ENCODE measurements around the gene BAK1. TPM values are rescaled to one million over a fixed set of nuclear protein-coding genes. Genes with fewer than 3 reads are reported as not detected.

Gene BAK1
- total RNA-seq, 1 donor from 2014 or later, result 19.2 TPM

DNA sequence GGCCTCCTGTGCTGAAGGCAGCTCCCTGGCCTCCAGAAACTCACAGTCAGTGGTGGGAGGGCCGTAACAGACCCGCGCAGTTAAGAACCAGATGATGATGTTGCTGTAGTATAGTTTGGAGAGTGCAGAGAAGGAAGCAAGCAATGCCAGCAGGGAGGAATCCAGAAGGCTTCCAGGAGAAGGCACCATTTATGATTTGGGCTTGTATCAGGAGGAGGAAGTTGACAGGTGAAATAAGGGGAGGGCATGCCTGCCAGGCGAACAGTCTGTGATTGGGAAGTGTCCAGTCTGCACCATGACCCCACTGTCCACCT, 13.3 kb upstream of the BAK1 start:
- no peaks in the 10 kb centered on the region for H3K36me3 ChIP-seq
- H3K27ac ChIP-seq, result no peak overlapping the region
- no peak for TF ChIP-seq CTCF (IDR thresholded peaks at IDR 0.05)
- TF ChIP-seq POLR2AphosphoS5 (IDR thresholded peaks at IDR 0.05; ENCODE audit: insufficient read depth in 1 of 2, low read depth in 1 of 2), result no peak
- TF ChIP-seq POLR2A (IDR thresholded peaks at IDR 0.05), result no peak
- H3K9me3 ChIP-seq, result no peaks in the 10 kb centered on the region
- peak overlapping the region in 1 of 2 donors; percentile 18 for H3K4me3 ChIP-seq
- no peak for DNase-seq (ENCODE audit: extremely low spot score in 2 of 2)
- no peaks in the 10 kb centered on the region for H3K27me3 ChIP-seq
- intact Hi-C loops (cut with DNase I), result loop anchor here (5.0 kb wide), 1 partner anchor 109 kb away; no protein-coding TSS in a partner anchor
- H3K4me1 ChIP-seq, result peaks cover 34% of the 10 kb centered on the region

DNA sequence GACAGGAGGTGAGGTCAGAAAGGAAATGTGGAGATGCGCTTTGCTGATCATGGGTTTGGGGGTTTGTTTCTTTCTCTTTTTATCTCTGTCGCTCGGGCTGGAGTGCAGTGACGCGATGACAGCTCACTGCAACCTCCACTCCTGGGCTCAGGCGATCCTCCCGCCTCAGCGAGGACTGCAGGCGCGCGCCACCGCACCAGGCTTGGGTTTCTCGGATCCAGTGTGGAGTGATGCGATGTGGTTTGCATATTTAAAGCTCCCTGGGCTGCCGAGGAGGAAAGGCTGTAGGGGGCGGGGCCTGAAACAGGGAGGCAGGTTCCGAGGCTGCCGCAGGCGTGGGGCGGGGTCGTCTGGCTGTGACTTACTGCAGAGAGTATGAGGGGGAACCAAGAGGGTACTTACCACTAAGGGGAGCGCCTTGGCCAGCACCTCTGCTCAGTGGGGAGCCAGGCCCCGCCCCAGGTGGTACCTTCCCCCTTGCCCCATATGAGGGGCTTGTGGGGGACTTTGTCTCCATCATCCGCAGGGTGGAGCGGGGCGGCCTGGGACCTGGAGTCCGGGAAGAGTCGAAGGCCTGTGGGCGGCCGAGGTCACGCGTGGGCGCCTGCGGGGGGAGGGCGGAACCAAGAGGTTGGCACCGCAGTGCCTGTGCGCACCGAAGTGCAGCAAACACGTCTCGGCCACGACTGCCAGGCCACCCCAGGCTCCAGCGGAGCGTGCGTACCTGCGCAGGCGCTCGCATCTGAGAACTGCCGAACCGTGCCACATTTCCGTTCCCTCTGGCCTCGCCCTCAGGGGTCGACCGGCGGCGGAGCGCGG, 12.7 kb upstream of the BAK1 start:
- DNase-seq (ENCODE audit: extremely low spot score in 2 of 2), result no peak
- intact Hi-C loops (cut with DNase I), result loop anchor here (5.0 kb wide), 1 partner anchor 109 kb away; no protein-coding TSS in a partner anchor
- H3K4me1 ChIP-seq, result peaks cover 34% of the 10 kb centered on the region
- peak overlapping the region in 1 of 2 donors; percentile 18 for H3K4me3 ChIP-seq
- no peaks in the 10 kb centered on the region for H3K9me3 ChIP-seq
- no peak overlapping the region for H3K27ac ChIP-seq
- TF ChIP-seq POLR2AphosphoS5 (IDR thresholded peaks at IDR 0.05; ENCODE audit: insufficient read depth in 1 of 2, low read depth in 1 of 2) (no peak), POLR2A (IDR thresholded peaks at IDR 0.05) (no peak), CTCF (IDR thresholded peaks at IDR 0.05) (no peak)
- H3K36me3 ChIP-seq, result no peaks in the 10 kb centered on the region
- no peaks in the 10 kb centered on the region for H3K27me3 ChIP-seq

DNA sequence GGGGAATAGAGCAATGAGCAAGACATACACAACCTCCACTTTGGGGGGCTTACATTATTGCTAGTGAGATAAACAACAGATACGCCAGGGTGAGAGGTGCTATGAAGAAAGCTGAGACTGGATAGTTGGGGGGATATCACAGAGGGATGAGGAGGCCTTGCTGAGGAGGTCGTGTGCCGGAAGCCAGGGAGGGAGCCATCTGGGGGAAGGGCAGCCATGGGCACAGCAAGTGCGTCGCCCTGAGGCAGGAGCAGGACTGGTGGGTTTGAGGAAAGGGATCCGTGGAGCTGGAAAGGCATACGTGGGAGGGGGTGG, 12.2 kb upstream of the BAK1 start:
- DNase-seq (ENCODE audit: extremely low spot score in 2 of 2), result no peak
- Histone ChIP-seq H3K27me3 (no peaks in the 10 kb centered on the region), H3K9me3 (no peaks in the 10 kb centered on the region), H3K4me3 (no peak overlapping the region), H3K4me1 (peaks cover 34% of the 10 kb centered on the region), H3K27ac (no peak overlapping the region), H3K36me3 (no peaks in the 10 kb centered on the region)
- no peak for TF ChIP-seq POLR2A (IDR thresholded peaks at IDR 0.05)
- no peak for TF ChIP-seq CTCF (IDR thresholded peaks at IDR 0.05)
- intact Hi-C loops (cut with DNase I), result loop anchor here (5.0 kb wide), 1 partner anchor 110 kb away; no protein-coding TSS in a partner anchor

DNA sequence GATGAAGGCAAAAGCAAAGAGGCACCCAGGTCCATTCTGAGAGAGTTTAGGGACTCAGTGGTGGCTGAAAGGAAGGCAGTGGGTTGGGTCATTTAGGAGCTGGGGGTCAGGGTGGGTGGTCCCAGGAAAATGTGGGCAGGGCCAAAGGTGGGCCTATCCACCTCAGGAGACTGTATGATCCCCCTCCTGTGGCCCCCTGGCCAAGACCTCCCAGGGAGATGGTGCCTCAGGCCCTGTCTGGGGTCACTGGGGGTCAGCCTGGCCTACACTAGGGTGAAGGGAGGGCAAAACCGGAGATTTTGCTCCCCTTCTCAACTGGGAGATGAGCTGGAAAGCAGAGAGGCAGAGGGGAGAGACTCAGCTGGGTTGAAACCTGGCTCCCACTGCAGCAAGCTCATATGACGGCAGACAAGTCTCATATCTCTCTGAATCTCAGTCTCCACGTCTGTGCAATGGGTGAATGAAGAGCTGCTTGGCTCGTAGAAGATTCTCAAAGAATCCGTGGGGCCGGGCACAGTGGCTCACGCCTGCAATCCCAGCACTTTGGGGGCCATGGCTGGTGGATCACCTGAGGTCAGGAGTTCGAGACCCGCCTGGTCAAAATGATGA, 11.5 kb upstream of the BAK1 start:
- no peak for TF ChIP-seq CTCF (IDR thresholded peaks at IDR 0.05)
- no peak for TF ChIP-seq POLR2AphosphoS5 (IDR thresholded peaks at IDR 0.05; ENCODE audit: insufficient read depth in 1 of 2, low read depth in 1 of 2)
- no peak for TF ChIP-seq POLR2A (IDR thresholded peaks at IDR 0.05)
- intact Hi-C loops (cut with DNase I), result loop anchor here (5.0 kb wide), 1 partner anchor 111 kb away; no protein-coding TSS in a partner anchor
- Histone ChIP-seq H3K4me3 (no peak overlapping the region), H3K36me3 (no peaks in the 10 kb centered on the region), H3K27ac (peak overlapping the region; percentile 87), H3K4me1 (peaks cover 34% of the 10 kb centered on the region), H3K9me3 (no peaks in the 10 kb centered on the region), H3K27me3 (no peaks in the 10 kb centered on the region)
- no peak for DNase-seq (ENCODE audit: extremely low spot score in 2 of 2)
